SU-DHL-6 (cell line): ENCODE measurements around the gene KIR3DL2.

Experiments used
- CTCF ChIP-seq: fragments of 200-600 bp; sonication (generic); IDR thresholded peaks from one replicate; pipeline ENCODE4 v1.5.1; 2017; ENCODE audit warnings: antibody characterized with exemption, mild to moderate bottlenecking, low read length, moderate library complexity; ENCODE audit not compliant: insufficient read depth, poor library complexity, severe bottlenecking
- EZH2phosphoT487 ChIP-seq: fragments of 200-600 bp; sonication (generic), shearing (Covaris generic); conservative IDR thresholded peaks from 2 replicates; pipeline ENCODE4 v1.6.1; 2018; ENCODE audit warnings: mild to moderate bottlenecking, antibody characterized with exemption, low read length, moderate library complexity, mixed read lengths

GRCh38 chr19:54905803-54906511, 55.7 kb downstream of the KIR3DL2 start, which contains the start of gene NCR1:
- TF ChIP-seq CTCF (no peak), EZH2phosphoT487 (no peak)
